ENCODE data around the gene PIKFYVE.
"Not testable (repeated sequence)": the region's sequence is repeated elsewhere in the genome, so short reads cannot be mapped to it uniquely, and the experiment has no call there.

PIKFYVE gene

DNA sequence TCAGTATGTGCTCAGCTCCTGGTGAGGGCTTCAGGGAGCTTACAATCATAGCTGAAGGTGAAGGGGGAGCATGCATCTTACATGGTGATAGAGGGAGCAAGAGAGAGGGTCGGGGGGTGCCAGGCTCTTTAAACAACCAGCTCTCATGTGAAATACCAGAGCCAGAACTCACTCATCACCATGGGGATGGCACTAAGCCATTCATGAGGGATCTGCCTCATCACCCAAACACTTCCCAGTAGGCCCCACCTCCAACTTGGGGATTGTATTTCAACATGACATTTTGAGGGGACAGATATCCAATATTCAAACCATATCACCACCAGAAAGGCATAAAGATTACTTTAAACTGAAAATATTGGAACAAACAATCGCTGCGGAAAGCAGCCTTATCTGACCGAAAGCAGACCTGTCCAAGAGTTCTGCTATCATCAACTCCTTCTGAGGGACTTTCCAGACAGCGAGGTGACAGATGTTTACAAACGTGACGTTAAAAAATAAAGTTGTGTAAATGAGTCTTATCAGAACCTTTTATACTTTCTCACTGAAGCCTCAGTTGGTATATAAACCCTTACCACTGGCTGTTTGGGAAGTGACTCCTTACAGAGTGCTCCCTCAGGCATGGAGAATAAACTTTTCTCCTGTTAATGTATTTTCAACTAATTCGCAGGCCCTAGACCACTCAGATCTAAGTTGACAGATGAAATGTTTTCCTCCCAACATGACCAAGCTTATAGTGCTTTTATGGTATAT lies 105.0 kb downstream of the PIKFYVE start:
- TF ChIP-seq ARNT (IDR thresholded peaks at IDR 0.05), result no peak
- no peak for TF ChIP-seq SP1 (IDR thresholded peaks at IDR 0.05)
- TF ChIP-seq LEF1 (IDR thresholded peaks at IDR 0.05; ENCODE audit: borderline replicate concordance), result no peak
- TF ChIP-seq BHLHE40 (IDR thresholded peaks at IDR 0.05; ENCODE audit: borderline replicate concordance), result no peak
- TF ChIP-seq PKNOX1 (IDR thresholded peaks at IDR 0.05), result no peak
- TF ChIP-seq SUZ12 (IDR thresholded peaks at IDR 0.05), result no peak
- ChIA-PET CTCF (no interaction called here), POLR2A (no interaction called here)
- no peak for DNase-seq (ENCODE audit: extremely low spot score)

DNA sequence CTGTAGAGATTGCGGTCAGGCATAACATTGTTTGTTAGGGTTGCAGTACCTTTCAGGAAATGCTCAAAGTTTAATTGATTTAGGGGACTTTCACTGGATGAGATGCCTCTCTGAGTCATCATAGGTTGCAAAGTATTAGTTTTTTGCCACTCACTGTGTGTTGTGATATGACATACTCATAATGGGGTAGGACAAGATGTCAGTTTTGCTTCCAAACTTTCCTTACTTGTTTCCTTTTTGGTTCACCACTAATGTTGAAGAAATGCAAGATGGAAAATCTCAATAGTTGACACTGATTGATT lies 105.5 kb downstream of the PIKFYVE start:
- TF ChIP-seq FOXM1 (IDR thresholded peaks at IDR 0.05; ENCODE audit: borderline replicate concordance), result no peak
- TF ChIP-seq SUZ12 (IDR thresholded peaks at IDR 0.05), result no peak
- TF ChIP-seq CTBP1 (IDR thresholded peaks at IDR 0.05; ENCODE audit: borderline replicate concordance), result no peak
- no peak for TF ChIP-seq FOXA1 (IDR thresholded peaks at IDR 0.05)
- TF ChIP-seq BHLHE40 (IDR thresholded peaks at IDR 0.05; ENCODE audit: borderline replicate concordance), result no peak
- TF ChIP-seq TARDBP (IDR thresholded peaks at IDR 0.05), result no peak
- no peak for TF ChIP-seq L3MBTL2 (conservative IDR thresholded peaks at IDR 0.05)
- no peak for TF ChIP-seq ZNF384 (IDR thresholded peaks at IDR 0.05)
- TF ChIP-seq FOXK2 (IDR thresholded peaks at IDR 0.05), result no peak
- TF ChIP-seq SP1 (IDR thresholded peaks at IDR 0.05), result no peak
- no peak for TF ChIP-seq ARNT (IDR thresholded peaks at IDR 0.05)
- no peak for TF ChIP-seq HDGF (IDR thresholded peaks at IDR 0.05; ENCODE audit: borderline replicate concordance)
- no peak for TF ChIP-seq PKNOX1 (IDR thresholded peaks at IDR 0.05)
- no peak for TF ChIP-seq ELF4 (IDR thresholded peaks at IDR 0.05)
- TF ChIP-seq LEF1 (IDR thresholded peaks at IDR 0.05; ENCODE audit: borderline replicate concordance), result no peak
- no peak for TF ChIP-seq NFRKB (IDR thresholded peaks at IDR 0.05)
- CTCF ChIA-PET, result no interaction called here
- no peak for DNase-seq (ENCODE audit: extremely low spot score)
- POLR2A ChIA-PET, result no interaction called here

- peak; percentile 64 for DNase-seq (ENCODE audit: extremely low spot score)
- TF ChIP-seq PKNOX1 (IDR thresholded peaks at IDR 0.05) (no peak), L3MBTL2 (conservative IDR thresholded peaks at IDR 0.05) (no peak), FOXM1 (IDR thresholded peaks at IDR 0.05; ENCODE audit: borderline replicate concordance) (no peak), SUZ12 (IDR thresholded peaks at IDR 0.05) (no peak), NFRKB (IDR thresholded peaks at IDR 0.05) (no peak), HDGF (IDR thresholded peaks at IDR 0.05; ENCODE audit: borderline replicate concordance) (no peak), SP1 (IDR thresholded peaks at IDR 0.05) (no peak), BHLHE40 (IDR thresholded peaks at IDR 0.05; ENCODE audit: borderline replicate concordance) (no peak), LEF1 (IDR thresholded peaks at IDR 0.05; ENCODE audit: borderline replicate concordance) (no peak), FOXA1 (IDR thresholded peaks at IDR 0.05) (no peak), FOXK2 (IDR thresholded peaks at IDR 0.05) (no peak), CTBP1 (IDR thresholded peaks at IDR 0.05; ENCODE audit: borderline replicate concordance) (no peak)
- ChIA-PET POLR2A (no interaction called here), CTCF (interaction anchor here (0.6 to 2.0 kb wide), 10 partner anchors 9 to 475 kb away, joined by 3 to 6 read pairs (median 4); partner anchors contain the start of genes IDH1 and PTH2R)
Measured at GRCh38 chr2:208373460-208374089, 107.5 kb downstream of the PIKFYVE start.

DNA sequence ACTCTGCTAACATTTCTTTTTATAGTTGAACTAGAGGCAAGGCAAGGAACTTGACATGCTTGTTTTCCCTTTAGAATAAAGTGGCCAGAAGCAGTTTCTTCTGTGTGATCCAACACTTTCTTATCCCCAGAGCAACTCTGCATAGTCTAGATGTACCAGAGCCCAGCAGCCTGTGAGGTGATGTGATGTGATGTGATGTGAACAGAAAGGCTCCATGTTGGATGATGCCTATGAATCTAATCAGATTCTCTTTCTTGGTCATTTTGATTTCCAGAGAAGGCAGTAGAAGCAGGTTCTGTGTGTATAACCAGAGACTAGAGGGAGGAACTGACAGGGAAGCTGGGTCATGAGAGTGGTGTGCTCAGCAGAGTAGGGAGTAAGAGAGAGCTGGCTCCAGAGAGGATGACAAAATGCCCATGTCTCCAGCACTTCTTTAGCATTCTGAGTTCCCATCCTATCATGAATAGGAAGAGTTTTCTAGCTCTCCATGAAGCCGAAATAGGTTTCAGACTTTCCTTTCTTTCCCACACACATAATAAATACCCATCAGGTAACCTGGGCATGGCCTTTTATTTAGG lies 109.5 kb downstream of the PIKFYVE start:
- DNase-seq (ENCODE audit: extremely low spot score), result no peak
- CTCF ChIA-PET, result no interaction called here
- POLR2A ChIA-PET, result no interaction called here
- TF ChIP-seq HDGF (IDR thresholded peaks at IDR 0.05; ENCODE audit: borderline replicate concordance), result no peak

GRCh38 chr2:208377344-208377860 lies 111.3 kb downstream of the PIKFYVE start:
- CTCF ChIA-PET; POLR2A ChIA-PET; DNase-seq (ENCODE audit: extremely low spot score): not testable (repeated sequence)

DNA sequence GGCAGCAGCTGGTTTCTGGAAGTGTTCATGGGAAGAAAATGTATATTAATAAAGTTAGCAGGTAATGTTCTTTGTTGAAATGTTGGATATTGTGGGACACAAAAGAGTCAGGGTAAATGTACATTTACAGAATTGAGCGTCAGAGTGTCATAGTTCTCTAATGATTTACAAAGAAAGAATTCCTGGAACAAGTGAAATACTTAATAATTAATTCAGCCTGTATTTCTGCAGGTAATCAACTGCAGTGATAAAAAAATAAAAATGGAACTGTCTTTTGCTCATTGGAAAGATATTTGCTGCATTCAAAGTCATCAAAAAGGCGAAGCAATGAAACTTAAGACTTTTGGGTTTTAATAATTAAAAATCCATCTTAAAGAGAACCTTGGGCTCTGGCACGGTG lies 113.1 kb downstream of the PIKFYVE start:
- no peak for DNase-seq (ENCODE audit: extremely low spot score)
- TF ChIP-seq TARDBP (IDR thresholded peaks at IDR 0.05) (no peak), ZNF384 (IDR thresholded peaks at IDR 0.05) (no peak), SP1 (IDR thresholded peaks at IDR 0.05) (no peak), FOXK2 (IDR thresholded peaks at IDR 0.05) (no peak), ARNT (IDR thresholded peaks at IDR 0.05) (no peak), NFRKB (IDR thresholded peaks at IDR 0.05) (no peak), FOXA1 (IDR thresholded peaks at IDR 0.05) (no peak), LEF1 (IDR thresholded peaks at IDR 0.05; ENCODE audit: borderline replicate concordance) (no peak), SUZ12 (IDR thresholded peaks at IDR 0.05) (no peak), CTBP1 (IDR thresholded peaks at IDR 0.05; ENCODE audit: borderline replicate concordance) (no peak), L3MBTL2 (conservative IDR thresholded peaks at IDR 0.05) (no peak), FOXM1 (IDR thresholded peaks at IDR 0.05; ENCODE audit: borderline replicate concordance) (no peak), HDGF (IDR thresholded peaks at IDR 0.05; ENCODE audit: borderline replicate concordance) (no peak), PKNOX1 (IDR thresholded peaks at IDR 0.05) (no peak), BHLHE40 (IDR thresholded peaks at IDR 0.05; ENCODE audit: borderline replicate concordance) (no peak), ELF4 (IDR thresholded peaks at IDR 0.05) (no peak)
- CTCF ChIA-PET, result interaction anchor here (1.2 kb wide), 1 partner anchor 990 kb away, joined by 7 read pairs; no protein-coding TSS in a partner anchor
- POLR2A ChIA-PET, result no interaction called here

All from HEK293T (cell line).